Measurements from ENCODE around the gene TARBP2.

DNA sequence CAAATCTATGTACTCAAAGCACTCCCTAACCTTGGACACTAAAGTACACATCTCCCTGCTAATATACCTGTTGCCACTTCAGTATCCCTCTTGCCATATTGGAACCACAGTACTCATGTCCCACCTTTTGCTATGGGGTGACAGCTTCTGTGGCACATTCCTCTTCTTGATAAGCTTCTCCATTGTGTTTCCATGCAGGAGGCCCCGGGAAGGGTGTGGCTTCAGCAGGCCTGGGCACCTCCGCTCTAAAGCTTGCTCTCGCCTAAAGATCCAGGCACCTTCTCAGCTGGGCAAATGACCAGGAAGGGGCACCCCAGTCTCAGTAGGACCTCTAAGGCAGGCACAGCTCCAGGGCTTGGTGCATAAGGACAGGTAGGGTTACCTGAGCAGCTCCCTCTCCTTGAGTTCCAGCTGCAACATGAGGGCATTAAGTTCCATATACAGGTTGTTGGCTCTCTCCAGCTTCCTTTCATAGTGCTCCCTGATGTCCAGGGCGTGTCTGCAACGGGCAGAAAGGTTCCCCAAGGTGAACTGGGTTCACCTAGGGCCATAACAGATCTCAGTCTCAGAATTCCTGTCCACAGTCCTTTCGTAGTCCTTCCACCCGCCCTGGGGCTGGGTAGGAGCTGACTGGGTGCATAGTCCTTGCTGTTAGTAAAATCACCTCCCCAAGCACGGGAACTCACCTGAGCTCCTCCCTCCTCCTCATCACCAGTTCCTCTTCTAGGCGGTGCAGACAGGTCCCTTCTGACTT, 17.7 kb upstream of the TARBP2 start:
- TF ChIP-seq POLR2A (IDR thresholded peaks at IDR 0.05) (no peak), POLR2AphosphoS5 (IDR thresholded peaks at IDR 0.05) (no peak)
- TF ChIP-seq, protein P1, sequence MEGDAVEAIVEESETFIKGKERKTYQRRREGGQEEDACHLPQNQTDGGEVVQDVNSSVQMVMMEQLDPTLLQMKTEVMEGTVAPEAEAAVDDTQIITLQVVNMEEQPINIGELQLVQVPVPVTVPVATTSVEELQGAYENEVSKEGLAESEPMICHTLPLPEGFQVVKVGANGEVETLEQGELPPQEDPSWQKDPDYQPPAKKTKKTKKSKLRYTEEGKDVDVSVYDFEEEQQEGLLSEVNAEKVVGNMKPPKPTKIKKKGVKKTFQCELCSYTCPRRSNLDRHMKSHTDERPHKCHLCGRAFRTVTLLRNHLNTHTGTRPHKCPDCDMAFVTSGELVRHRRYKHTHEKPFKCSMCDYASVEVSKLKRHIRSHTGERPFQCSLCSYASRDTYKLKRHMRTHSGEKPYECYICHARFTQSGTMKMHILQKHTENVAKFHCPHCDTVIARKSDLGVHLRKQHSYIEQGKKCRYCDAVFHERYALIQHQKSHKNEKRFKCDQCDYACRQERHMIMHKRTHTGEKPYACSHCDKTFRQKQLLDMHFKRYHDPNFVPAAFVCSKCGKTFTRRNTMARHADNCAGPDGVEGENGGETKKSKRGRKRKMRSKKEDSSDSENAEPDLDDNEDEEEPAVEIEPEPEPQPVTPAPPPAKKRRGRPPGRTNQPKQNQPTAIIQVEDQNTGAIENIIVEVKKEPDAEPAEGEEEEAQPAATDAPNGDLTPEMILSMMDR (IDR thresholded peaks at IDR 0.05): no peak
